A549 (cell line): ENCODE data around the gene ZNF423. TPM values are rescaled to one million over a fixed set of nuclear protein-coding genes. Genes with fewer than 3 reads are reported as not detected.
A peak's percentile ranks its signal among the peaks of the same experiment; 100 is the strongest.

Experiments used
- ATAC-seq, 2 experiments: fragments of 200-7000 bp in 1 of 2; fragments of >200 bp in 1 of 2; cut with Nextera tagmentation in 1 of 2; cut with Tn5 transposase in 1 of 2; 3 replicates each; pipeline versions ENCODE4 v1.8.0 to v1.9.1; 2018 to 2020; ENCODE audit warnings: mild to moderate bottlenecking in 1 of 2, moderate library complexity in 1 of 2
- CTCF ChIA-PET: fragments of 300-600 bp; sonication (Branson Sonifier 250); formaldehyde crosslinking; extraction: SDS; loops from one replicate; lab custom pipeline; 2021; ENCODE audit warnings: antibody characterized with exemption, inconsistent platforms; lab: Yijun Ruan, JAX
- POLR2A ChIA-PET: fragments of 350-600 bp; formaldehyde crosslinking; extraction: SDS; loops from one replicate; lab custom pipeline; 2021; ENCODE audit warnings: antibody characterized with exemption, inconsistent platforms; lab: Yijun Ruan, JAX
- DNase-seq, 2 experiments: peaks; one replicate each; pipeline versions ENCODE4 v3.0.0 to v3.0.0-alpha.2; 2011 to 2016; ENCODE audit warnings: low read depth in 1 of 2, low spot score in 1 of 2
- FAIRE-seq: peaks from 2 replicates; lab custom pipeline; 2011; peaks lifted over from hg19 to GRCh38; lab: Jason Lieb, UNC
- H3K27ac ChIP-seq, 2 experiments: fragments of >200 bp; sonication (Bioruptor Twin); formaldehyde crosslinking; 3 replicates each; pipeline ENCODE4 v1.5.1; 2016 to 2017
- H3K4me1 ChIP-seq: fragments of >200 bp; sonication (Bioruptor Twin); formaldehyde crosslinking; 3 replicates; pipeline ENCODE4 v1.6.1; 2016
- H3K4me2 ChIP-seq: fragments of >200 bp; sonication (Bioruptor Twin); formaldehyde crosslinking; 3 replicates; pipeline ENCODE4 v1.6.1; 2016
- H3K4me3 ChIP-seq: fragments of >200 bp; sonication (Bioruptor Twin); formaldehyde crosslinking; 3 replicates; pipeline ENCODE4 v1.5.1; 2016
- H3K9me3 ChIP-seq: fragments of >200 bp; sonication (Bioruptor Twin); formaldehyde crosslinking; 3 replicates; pipeline ENCODE4 v1.6.1; 2016
- BHLHE40 ChIP-seq: IDR thresholded peaks from 2 replicates; pipeline ENCODE4 v1.6.1; 2012; ENCODE audit warnings: low read depth, low read length, inconsistent platforms
- CBX8 ChIP-seq: fragments of 200-600 bp; sonication (generic); IDR thresholded peaks from 2 replicates; pipeline ENCODE4 v1.6.1; 2016
- CEBPB ChIP-seq, 2 experiments: fragments of >200 bp in 1 of 2; sonication (Bioruptor Twin) in 1 of 2; formaldehyde crosslinking in 1 of 2; IDR thresholded peaks; 2 replicates each; pipeline ENCODE4 v1.6.1; 2012 to 2016
- EHF ChIP-seq: fragments of 250-450 bp; sonication (Bioruptor Pico); IDR thresholded peaks from 2 replicates; pipeline ENCODE4 v1.5.0; 2020; ENCODE audit warnings: mild to moderate bottlenecking
- EHMT2 ChIP-seq: fragments of 200-600 bp; sonication (generic); IDR thresholded peaks from 2 replicates; pipeline ENCODE4 v1.6.1; 2016; ENCODE audit warnings: antibody characterized with exemption, low read depth, mild to moderate bottlenecking, moderate library complexity
- EP300 ChIP-seq, 2 experiments: fragments of >200 bp; sonication (Bioruptor Twin); formaldehyde crosslinking; IDR thresholded peaks; 2 replicates in 1 of 2; 3 replicates in 1 of 2; pipeline ENCODE4 v1.6.1; 2016 to 2017
- HEYL ChIP-seq: fragments of 250-450 bp; sonication (Bioruptor Pico); IDR thresholded peaks from 2 replicates; pipeline ENCODE4 v1.8.0; 2021; ENCODE audit warnings: mild to moderate bottlenecking, moderate library complexity
- HOXA7 ChIP-seq: fragments of 250-450 bp; sonication (Bioruptor Pico); IDR thresholded peaks from 2 replicates; pipeline ENCODE4 v1.5.0; 2020; ENCODE audit warnings: mild to moderate bottlenecking, moderate library complexity
- JUN ChIP-seq, 2 experiments: fragments of >200 bp; sonication (Bioruptor Twin); formaldehyde crosslinking; IDR thresholded peaks; 2 replicates in 1 of 2; 3 replicates in 1 of 2; pipeline ENCODE4 v1.6.1; 2016 to 2017
- MYC ChIP-seq: IDR thresholded peaks from 2 replicates; pipeline ENCODE4 v1.6.1; 2012; ENCODE audit warnings: mild to moderate bottlenecking, inconsistent platforms, low read length, improper control_type of control experiment, borderline replicate concordance
- NPAS2 ChIP-seq: fragments of 250-450 bp; sonication (Bioruptor Pico); IDR thresholded peaks from 2 replicates; pipeline ENCODE4 v1.8.0; 2022; ENCODE audit warnings: mild to moderate bottlenecking, moderate library complexity, borderline replicate concordance
- POLR2AphosphoS2 ChIP-seq: conservative IDR thresholded peaks from 2 replicates; pipeline ENCODE4 v1.6.1; 2012; ENCODE audit warnings: low read length, improper control_type of control experiment, inconsistent platforms
- RCOR1 ChIP-seq: fragments of 150-350 bp; IDR thresholded peaks from 2 replicates; pipeline ENCODE4 v1.6.1; 2014; ENCODE audit warnings: antibody characterized with exemption, low read length, low read depth
- RFX5 ChIP-seq: fragments of 450-650 bp; IDR thresholded peaks from 2 replicates; pipeline ENCODE4 v1.7.1; 2014; ENCODE audit warnings: antibody characterized with exemption, mild to moderate bottlenecking, moderate library complexity
- RNF2 ChIP-seq: fragments of 200-600 bp; sonication (generic); IDR thresholded peaks from 2 replicates; pipeline ENCODE4 v1.6.1; 2016; ENCODE audit warnings: low read depth, mild to moderate bottlenecking, antibody characterized with exemption, moderate library complexity, borderline replicate concordance
- TFCP2L1 ChIP-seq: fragments of 250-450 bp; sonication (Bioruptor Pico); IDR thresholded peaks from 2 replicates; pipeline ENCODE4 v1.5.0; 2021; ENCODE audit warnings: mild to moderate bottlenecking
- TP53 ChIP-seq: fragments of 250-450 bp; sonication (Bioruptor Pico); IDR thresholded peaks from 2 replicates; pipeline ENCODE4 v1.5.0; 2021; ENCODE audit warnings: mild to moderate bottlenecking, moderate library complexity
- ZNF302 ChIP-seq: fragments of 250-450 bp; sonication (Bioruptor Pico); IDR thresholded peaks from 2 replicates; pipeline ENCODE4 v1.9.0; 2021; ENCODE audit warnings: inconsistent platforms, mild to moderate bottlenecking, moderate library complexity
- ZSCAN20 ChIP-seq: fragments of 250-450 bp; sonication (Bioruptor Pico); IDR thresholded peaks from 2 replicates; pipeline ENCODE4 v1.8.0; 2022; ENCODE audit warnings: mild to moderate bottlenecking, moderate library complexity
- WGBS: methylation state at CpG from one replicate; pipeline ENCODE4 v1.1.6; 2017; ENCODE audit errors: missing lambda C conversion rate; 5-methylcytosine and 5-hydroxymethylcytosine counted together
- polyA plus RNA-seq, 4 experiments: library from polyadenylated mRNA; depleted of rRNA in 3 of 4; stranded (reverse); fragments of >200 nt; fragmentation: RNase III in 1 of 4; extraction: RNeasy Plus Mini Kit Qiagen cat#74134 plus additional on column Dnase treatment in 1 of 4; gene quantifications; 2 replicates in 3 of 4; 3 replicates in 1 of 4; pipeline ENCODE4 v1.2.3, GENCODE V29; 2011 to 2017
- TF ChIP-seq, protein P1 (sequence below): fragments of >200 bp; sonication (Bioruptor Twin); formaldehyde crosslinking; IDR thresholded peaks from 3 replicates; pipeline ENCODE4 v1.6.1; 2016
- TF ChIP-seq, protein P2 (sequence below): fragments of 200-600 bp; sonication (generic); IDR thresholded peaks from 2 replicates; pipeline ENCODE4 v1.6.1; 2016; ENCODE audit warnings: antibody characterized with exemption, mild to moderate bottlenecking, moderate library complexity

The ZNF423 gene
- polyA plus RNA-seq, 2 of the 4 experiments (the other 2 are of a cell fraction) = 0.04 to 0.10 TPM

DNA sequence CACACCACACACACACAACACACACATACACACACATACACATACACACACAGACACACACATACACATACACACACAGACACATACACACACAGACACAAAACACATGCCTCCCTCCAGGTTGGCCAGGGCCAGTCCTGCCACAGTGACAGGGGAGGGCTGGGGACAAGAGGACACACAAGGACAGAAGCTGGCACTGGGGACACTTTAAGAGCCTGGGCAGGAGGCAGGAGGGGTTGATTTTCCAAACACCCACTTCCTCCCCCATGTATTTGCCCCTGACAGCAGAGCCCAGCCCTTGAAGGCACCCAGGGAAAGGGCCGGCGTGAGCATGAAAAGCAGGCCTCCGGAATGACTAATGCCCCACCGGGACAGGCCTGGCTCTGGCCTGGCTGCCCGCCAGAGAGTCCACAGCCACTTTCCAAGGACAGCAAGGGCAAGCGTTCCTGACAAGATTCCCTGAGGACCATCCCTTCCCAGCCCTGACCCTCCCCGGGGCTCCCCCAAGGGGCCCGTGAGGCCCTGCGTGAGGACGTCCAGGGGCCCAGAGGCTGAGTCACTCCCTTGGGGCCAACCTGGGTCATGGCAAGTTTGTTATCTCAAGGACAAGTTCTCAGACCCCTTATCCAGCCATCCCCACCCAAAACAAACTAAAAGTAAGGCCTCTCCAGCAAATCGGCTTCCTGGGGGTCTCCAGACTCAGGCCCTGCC, 235.6 kb downstream of the ZNF423 start (continued):
- no peak for TF ChIP-seq TFCP2L1
- no peak for TF ChIP-seq EHMT2

DNA sequence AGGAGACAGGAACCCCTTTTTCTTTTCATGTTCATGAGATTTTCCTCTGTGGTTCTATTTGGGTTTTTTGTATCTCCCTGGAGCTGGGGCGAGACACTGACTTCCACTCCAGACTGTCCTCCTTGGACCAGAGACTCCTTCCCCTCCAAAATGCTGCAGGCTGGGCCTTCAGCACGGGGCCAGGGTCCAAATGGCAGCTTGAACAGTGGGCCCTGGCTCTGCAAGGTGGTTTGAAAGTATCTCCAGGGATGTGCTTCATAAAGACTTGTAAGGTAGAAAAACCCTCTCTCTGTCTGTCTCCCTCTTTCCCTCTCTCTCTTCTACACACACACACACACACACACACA, 236.1 kb downstream of the ZNF423 start:
- H3K4me3 ChIP-seq = no peak overlapping the region
- H3K4me1 ChIP-seq = peaks cover 13% of the 10 kb centered on the region
- POLR2A ChIA-PET = no interaction called here
- H3K27ac ChIP-seq = peak overlapping the region in 1 of 2 experiments; percentile 76; a peak in 3 of 6 replicates
- TF ChIP-seq RFX5 (no peak), JUN (IDR thresholded peaks at IDR 0.05) (no peak)
- CTCF ChIA-PET = no interaction called here
- H3K4me2 ChIP-seq = no peak overlapping the region; the same call in 2 of the 3 replicates
- DNase-seq (no peak), ATAC-seq (no peak), FAIRE-seq (no peak)
- no peaks in the 10 kb centered on the region for H3K9me3 ChIP-seq
- WGBS = 50% methylated on average over 2 of the region's 2 CpGs

DNA sequence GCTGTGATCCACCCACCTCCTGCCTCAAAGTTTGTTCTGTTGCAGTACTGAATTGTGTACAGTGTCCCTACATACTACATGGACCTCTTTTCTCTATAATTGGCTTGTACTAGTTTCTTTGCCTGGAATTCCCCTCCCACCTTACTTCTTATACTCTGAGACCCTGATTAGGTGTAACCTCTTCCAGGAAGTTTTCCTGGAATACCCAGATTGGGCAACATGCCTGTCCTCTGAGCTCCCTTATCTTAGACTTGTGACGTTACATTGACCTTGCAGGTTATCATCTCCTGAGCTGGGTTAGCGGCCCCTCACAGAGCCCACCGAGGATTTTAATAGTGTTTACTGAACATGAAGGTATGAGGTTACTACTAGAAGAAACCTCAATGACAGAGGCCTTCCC, 237.0 kb downstream of the ZNF423 start:
- Histone ChIP-seq H3K27ac (no peak overlapping the region), H3K9me3 (no peaks in the 10 kb centered on the region), H3K4me1 (peaks cover 13% of the 10 kb centered on the region), H3K4me3 (no peak overlapping the region), H3K4me2 (no peak overlapping the region)
- ChIA-PET POLR2A (no interaction called here), CTCF (no interaction called here)
- FAIRE-seq (no peak), ATAC-seq (no peak), DNase-seq (no peak)
- WGBS = 40% methylated on average over 3 of the region's 3 CpGs
- TF ChIP-seq MYC (no peak), HEYL (CRISPR knock-in tag) (no peak), ZSCAN20 (CRISPR knock-in tag) (no peak), TP53 (no peak)
- TF ChIP-seq, protein P1, sequence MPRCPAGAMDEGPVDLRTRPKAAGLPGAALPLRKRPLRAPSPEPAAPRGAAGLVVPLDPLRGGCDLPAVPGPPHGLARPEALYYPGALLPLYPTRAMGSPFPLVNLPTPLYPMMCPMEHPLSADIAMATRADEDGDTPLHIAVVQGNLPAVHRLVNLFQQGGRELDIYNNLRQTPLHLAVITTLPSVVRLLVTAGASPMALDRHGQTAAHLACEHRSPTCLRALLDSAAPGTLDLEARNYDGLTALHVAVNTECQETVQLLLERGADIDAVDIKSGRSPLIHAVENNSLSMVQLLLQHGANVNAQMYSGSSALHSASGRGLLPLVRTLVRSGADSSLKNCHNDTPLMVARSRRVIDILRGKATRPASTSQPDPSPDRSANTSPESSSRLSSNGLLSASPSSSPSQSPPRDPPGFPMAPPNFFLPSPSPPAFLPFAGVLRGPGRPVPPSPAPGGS = no peak

DNA sequence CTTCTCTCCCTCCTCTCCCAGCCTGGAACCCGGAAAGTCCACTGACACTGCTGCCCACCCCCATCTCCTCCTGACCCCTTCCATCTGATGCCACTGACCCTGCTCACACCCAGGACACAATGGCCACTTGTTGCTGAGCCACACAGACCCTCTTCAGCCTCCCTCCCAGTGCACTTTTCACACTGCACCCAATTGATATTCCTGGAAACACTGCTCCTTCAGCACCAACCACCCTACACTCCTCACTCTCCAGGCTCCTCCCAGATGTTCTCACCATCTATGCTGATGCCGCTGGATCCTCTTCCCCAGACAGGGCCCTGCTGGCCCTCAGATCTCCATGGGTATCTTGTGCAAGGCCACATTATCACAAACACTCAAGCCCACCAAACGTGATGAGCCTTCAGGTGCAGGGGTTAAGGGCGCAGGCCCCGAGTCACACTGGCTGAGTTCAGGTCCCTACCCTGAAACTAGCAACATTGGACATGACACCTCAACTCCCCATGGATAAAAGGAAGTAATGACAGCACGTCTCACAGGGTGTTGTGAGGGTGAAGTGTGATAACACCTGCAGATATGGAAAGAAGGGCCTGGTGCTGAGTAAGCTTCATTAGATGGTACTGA, 238.1 kb downstream of the ZNF423 start:
- 33% methylated on average over 4 of the region's 6 CpGs for WGBS
- DNase-seq (no peak), ATAC-seq (no peak), FAIRE-seq (no peak)
- TF ChIP-seq CBX8 (no peak), NPAS2 (no peak), ZNF302 (CRISPR knock-in tag) (no peak), CEBPB (IDR thresholded peaks at IDR 0.05) (no peak), POLR2AphosphoS2 (no peak), EP300 (IDR thresholded peaks at IDR 0.05) (no peak), BHLHE40 (no peak), RNF2 (no peak), EHF (CRISPR knock-in tag) (no peak), HOXA7 (no peak), RCOR1 (no peak)
- TF ChIP-seq, protein P2, sequence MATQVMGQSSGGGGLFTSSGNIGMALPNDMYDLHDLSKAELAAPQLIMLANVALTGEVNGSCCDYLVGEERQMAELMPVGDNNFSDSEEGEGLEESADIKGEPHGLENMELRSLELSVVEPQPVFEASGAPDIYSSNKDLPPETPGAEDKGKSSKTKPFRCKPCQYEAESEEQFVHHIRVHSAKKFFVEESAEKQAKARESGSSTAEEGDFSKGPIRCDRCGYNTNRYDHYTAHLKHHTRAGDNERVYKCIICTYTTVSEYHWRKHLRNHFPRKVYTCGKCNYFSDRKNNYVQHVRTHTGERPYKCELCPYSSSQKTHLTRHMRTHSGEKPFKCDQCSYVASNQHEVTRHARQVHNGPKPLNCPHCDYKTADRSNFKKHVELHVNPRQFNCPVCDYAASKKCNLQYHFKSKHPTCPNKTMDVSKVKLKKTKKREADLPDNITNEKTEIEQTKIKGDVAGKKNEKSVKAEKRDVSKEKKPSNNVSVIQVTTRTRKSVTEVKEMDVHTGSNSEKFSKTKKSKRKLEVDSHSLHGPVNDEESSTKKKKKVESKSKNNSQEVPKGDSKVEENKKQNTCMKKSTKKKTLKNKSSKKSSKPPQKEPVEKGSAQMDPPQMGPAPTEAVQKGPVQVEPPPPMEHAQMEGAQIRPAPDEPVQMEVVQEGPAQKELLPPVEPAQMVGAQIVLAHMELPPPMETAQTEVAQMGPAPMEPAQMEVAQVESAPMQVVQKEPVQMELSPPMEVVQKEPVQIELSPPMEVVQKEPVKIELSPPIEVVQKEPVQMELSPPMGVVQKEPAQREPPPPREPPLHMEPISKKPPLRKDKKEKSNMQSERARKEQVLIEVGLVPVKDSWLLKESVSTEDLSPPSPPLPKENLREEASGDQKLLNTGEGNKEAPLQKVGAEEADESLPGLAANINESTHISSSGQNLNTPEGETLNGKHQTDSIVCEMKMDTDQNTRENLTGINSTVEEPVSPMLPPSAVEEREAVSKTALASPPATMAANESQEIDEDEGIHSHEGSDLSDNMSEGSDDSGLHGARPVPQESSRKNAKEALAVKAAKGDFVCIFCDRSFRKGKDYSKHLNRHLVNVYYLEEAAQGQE = no peak
- H3K4me2 ChIP-seq = no peak overlapping the region
- peaks cover 13% of the 10 kb centered on the region for H3K4me1 ChIP-seq
- no peaks in the 10 kb centered on the region for H3K9me3 ChIP-seq
- no peak overlapping the region for H3K4me3 ChIP-seq
- CTCF ChIA-PET = interaction anchor here (0.6 kb wide), 1 partner anchor 70 kb away, joined by 3 read pairs; no protein-coding TSS in a partner anchor
- POLR2A ChIA-PET = no interaction called here
- H3K27ac ChIP-seq = no peak overlapping the region
